Measurements from ENCODE around the gene PFDN6. TPM values are rescaled to one million over a fixed set of nuclear protein-coding genes. Genes with fewer than 3 reads are reported as not detected.
A peak's percentile ranks its signal among the peaks of the same experiment; 100 is the strongest.

The PFDN6 gene
- polyA plus RNA-seq, 3 donors: 26.0 to 36.2 (median 28.4) TPM

DNA sequence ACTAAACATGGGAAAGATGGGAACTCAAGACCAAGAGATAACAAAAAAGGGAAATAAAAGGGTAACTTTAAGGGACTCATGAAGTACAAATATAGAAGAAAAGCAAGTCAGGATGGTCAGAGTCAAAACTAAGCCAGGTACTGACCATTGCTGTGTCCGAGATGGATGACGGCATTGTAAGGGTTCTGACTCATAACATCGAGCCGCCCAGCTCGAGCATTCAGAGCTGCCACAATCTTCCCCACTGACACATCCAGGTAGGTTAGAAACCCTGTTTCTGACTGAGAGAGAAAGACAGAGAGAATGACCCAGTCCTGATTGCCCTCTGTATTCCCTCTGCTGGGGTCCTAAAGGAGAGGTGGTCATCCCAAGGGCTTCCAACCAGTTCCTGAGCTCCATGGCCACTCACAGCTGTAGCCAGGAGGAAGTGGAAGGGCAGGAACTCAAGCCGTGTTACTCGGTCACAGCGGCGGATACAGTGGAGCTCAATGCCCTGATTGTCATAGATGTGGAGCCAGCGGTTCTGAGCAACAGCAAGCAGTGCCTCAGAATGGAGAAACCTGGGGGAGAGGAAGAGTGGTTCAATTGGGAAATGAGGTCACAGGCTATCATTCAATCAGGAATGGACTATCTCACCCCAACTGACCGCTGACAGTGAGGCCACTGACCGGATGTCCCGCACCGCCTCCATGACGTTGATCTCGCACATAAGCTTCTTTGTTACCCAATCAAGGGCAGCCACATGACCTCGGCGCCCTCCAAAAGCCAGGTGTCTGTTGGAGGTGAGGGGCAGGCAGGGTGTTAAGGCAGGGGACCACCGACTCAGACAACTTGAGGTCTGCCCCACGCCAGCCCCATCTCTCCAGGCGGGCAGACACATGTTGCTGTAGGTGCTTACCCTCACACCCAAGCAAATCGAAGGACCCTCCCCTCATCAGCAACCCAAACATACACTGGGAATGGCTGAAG, 2.2 kb upstream of the PFDN6 start:
- no peaks in the 10 kb centered on the region for H3K27me3 ChIP-seq (ENCODE audit: control insufficient read depth in 2 of 2, insufficient read depth in 2 of 2, low read length in 2 of 2)
- Mint-ChIP-seq H3K27ac (peak overlapping the region in 2 of 7 donors; percentile 26 to 55), H3K36me3 (peaks cover 41 to 56% of the 10 kb centered on the region in 2 donors), H3K9me3 (no peaks in the 10 kb centered on the region), H3K4me1 (peaks cover 31% of the 10 kb centered on the region), H3K4me3 (no peak overlapping the region), H3K27me3 (ENCODE audit: low read depth in 3 of 3) (no peaks in the 10 kb centered on the region)
- H3K36me3 ChIP-seq (replicated peaks in 1 of 2; ENCODE audit: control insufficient read depth in 1 of 2, insufficient read depth in 2 of 2, low read length in 2 of 2): peaks cover 29 to 66% of the 10 kb centered on the region in 2 donors
- 98% methylated on average over 6 of the region's 22 CpGs for WGBS (ENCODE audit: insufficient coverage)
- no peak overlapping the region for H3K27ac ChIP-seq (ENCODE audit: low read depth in 1 of 2, low read length in 2 of 2)
- no peak overlapping the region for H2AFZ ChIP-seq (ENCODE audit: insufficient read depth, low read depth, low read length, poor library complexity, severe bottlenecking)
- H3K4me1 ChIP-seq (ENCODE audit: control insufficient read depth in 1 of 2, insufficient read depth in 2 of 2, low read length in 2 of 2): peaks cover 19 to 23% of the 10 kb centered on the region in 2 donors
- DNase-seq: no peak
- H4K20me1 ChIP-seq (ENCODE audit: insufficient read depth, low read length): peaks cover 24% of the 10 kb centered on the region
- intact Hi-C loops (cut with micrococcal nuclease): no loop called here
- no peak overlapping the region for H3K9ac ChIP-seq (ENCODE audit: insufficient read depth, low read length, poor library complexity, severe bottlenecking)
- TF ChIP-seq, protein P1, sequence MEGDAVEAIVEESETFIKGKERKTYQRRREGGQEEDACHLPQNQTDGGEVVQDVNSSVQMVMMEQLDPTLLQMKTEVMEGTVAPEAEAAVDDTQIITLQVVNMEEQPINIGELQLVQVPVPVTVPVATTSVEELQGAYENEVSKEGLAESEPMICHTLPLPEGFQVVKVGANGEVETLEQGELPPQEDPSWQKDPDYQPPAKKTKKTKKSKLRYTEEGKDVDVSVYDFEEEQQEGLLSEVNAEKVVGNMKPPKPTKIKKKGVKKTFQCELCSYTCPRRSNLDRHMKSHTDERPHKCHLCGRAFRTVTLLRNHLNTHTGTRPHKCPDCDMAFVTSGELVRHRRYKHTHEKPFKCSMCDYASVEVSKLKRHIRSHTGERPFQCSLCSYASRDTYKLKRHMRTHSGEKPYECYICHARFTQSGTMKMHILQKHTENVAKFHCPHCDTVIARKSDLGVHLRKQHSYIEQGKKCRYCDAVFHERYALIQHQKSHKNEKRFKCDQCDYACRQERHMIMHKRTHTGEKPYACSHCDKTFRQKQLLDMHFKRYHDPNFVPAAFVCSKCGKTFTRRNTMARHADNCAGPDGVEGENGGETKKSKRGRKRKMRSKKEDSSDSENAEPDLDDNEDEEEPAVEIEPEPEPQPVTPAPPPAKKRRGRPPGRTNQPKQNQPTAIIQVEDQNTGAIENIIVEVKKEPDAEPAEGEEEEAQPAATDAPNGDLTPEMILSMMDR (IDR thresholded peaks at IDR 0.05): no peak
- no peak overlapping the region for H3K4me2 ChIP-seq (replicated peaks; ENCODE audit: extremely low read depth, low read length, poor library complexity, severe bottlenecking)
- no peaks in the 10 kb centered on the region for H3K9me3 ChIP-seq (replicated peaks in 1 of 2; ENCODE audit: control insufficient read depth in 1 of 2, insufficient read depth in 1 of 2, low read length in 2 of 2)
- no peak overlapping the region for H3K4me3 ChIP-seq (replicated peaks in 1 of 3; ENCODE audit: low read depth in 2 of 3, low read length in 3 of 3)
- peaks cover 48% of the 10 kb centered on the region for H3K79me2 ChIP-seq (ENCODE audit: insufficient read depth, low read length)

DNA sequence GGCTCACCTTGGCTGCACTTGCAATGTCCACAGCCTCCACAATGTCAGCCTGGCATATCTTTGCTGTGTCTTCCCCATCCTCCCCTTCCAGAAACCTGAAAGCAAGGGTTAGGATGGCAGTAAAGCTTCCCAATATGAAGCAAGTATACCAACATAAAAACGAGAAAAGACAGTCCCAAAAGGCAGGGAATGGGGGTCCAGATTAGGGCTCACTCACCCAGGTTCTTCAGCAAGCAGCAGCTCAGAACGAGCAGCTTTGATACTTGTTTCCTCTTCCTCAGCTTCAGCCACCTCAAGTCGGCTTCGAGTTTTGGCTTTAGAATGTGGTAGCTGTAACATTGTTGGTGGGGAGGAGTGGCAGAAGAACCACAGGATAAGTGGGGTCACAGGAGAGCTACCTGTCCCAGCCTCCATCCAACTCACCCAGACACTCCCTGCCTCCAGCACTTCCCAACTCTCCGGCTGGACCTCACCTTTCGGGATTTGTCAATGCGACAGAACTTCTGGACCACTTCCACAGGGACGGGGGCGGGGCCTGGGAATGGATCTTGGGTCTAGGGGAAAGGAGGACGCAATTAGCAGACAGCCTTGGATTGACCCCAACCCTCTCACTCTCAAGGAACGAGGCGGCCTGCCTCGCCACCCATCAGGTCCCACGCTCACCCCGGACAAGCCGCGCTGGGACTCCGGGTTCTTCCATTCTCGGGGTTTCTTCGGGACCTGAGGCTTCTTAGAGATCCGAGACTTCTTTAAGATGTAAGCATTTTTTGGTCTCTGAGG, 1.1 kb upstream of the PFDN6 start:
- H3K4me1 Mint-ChIP-seq: peaks cover 31% of the 10 kb centered on the region

More for the DNA sequence above, 1.1 kb upstream of the PFDN6 start:
- peaks cover 19 to 23% of the 10 kb centered on the region in 2 donors for H3K4me1 ChIP-seq (ENCODE audit: control insufficient read depth in 1 of 2, insufficient read depth in 2 of 2, low read length in 2 of 2)
- Mint-ChIP-seq H3K9me3 (no peaks in the 10 kb centered on the region), H3K36me3 (peaks cover 50 to 56% of the 10 kb centered on the region in 2 donors), H3K27ac (peak overlapping the region; percentile 89 to 96 (median 94)), H3K27me3 (ENCODE audit: low read depth in 3 of 3) (no peaks in the 10 kb centered on the region), H3K4me3 (peak overlapping the region; percentile 99 to 100)
- peak overlapping the region; percentile 25 to 75 for H3K27ac ChIP-seq (ENCODE audit: low read depth in 1 of 2, low read length in 2 of 2)
- peak overlapping the region; percentile 90 for H3K4me2 ChIP-seq (replicated peaks; ENCODE audit: extremely low read depth, low read length, poor library complexity, severe bottlenecking)
- H4K20me1 ChIP-seq (ENCODE audit: insufficient read depth, low read length): peaks cover 34% of the 10 kb centered on the region
- DNase-seq: no peak
- H3K9me3 ChIP-seq (replicated peaks in 1 of 2; ENCODE audit: control insufficient read depth in 1 of 2, insufficient read depth in 1 of 2, low read length in 2 of 2): no peaks in the 10 kb centered on the region
- H3K27me3 ChIP-seq (ENCODE audit: control insufficient read depth in 2 of 2, insufficient read depth in 2 of 2, low read length in 2 of 2): no peaks in the 10 kb centered on the region
- WGBS (ENCODE audit: insufficient coverage): 8% methylated on average over 12 of the region's 21 CpGs
- peak overlapping the region; percentile 68 for H3K9ac ChIP-seq (ENCODE audit: insufficient read depth, low read length, poor library complexity, severe bottlenecking)
- peaks cover 48% of the 10 kb centered on the region for H3K79me2 ChIP-seq (ENCODE audit: insufficient read depth, low read length)
- TF ChIP-seq, protein P1 (IDR thresholded peaks at IDR 0.05): no peak
- peak overlapping the region; percentile 81 to 99 (median 82) for H3K4me3 ChIP-seq (replicated peaks in 1 of 3; ENCODE audit: low read depth in 2 of 3, low read length in 3 of 3)
- peak overlapping the region; percentile 91 for H2AFZ ChIP-seq (ENCODE audit: insufficient read depth, low read depth, low read length, poor library complexity, severe bottlenecking)
- H3K36me3 ChIP-seq (replicated peaks in 1 of 2; ENCODE audit: control insufficient read depth in 1 of 2, insufficient read depth in 2 of 2, low read length in 2 of 2): peaks cover 39 to 70% of the 10 kb centered on the region in 2 donors
- intact Hi-C loops (cut with micrococcal nuclease): loop anchor here in 1 of 2 donors (2.0 kb wide), 1 partner anchor 16 kb away; the partner anchor contains the start of gene RPS18
